GM21390 (cell line): ENCODE data around the gene TJP3.
"Not testable (repeated sequence)": the region's sequence is repeated elsewhere in the genome, so short reads cannot be mapped to it uniquely, and the experiment has no call there.

Experiments used
- ATAC-seq: cut with Tn5 transposase; IDR thresholded peaks from one replicate; pipeline ENCODE4 v1.9.1; 2021; ENCODE audit not compliant: unreplicated experiment

The TJP3 gene

GRCh38 chr19:3738477-3739220, 30.5 kb downstream of the TJP3 start:
- no peak for ATAC-seq

- ATAC-seq = no peak
These were observed 32.2 kb downstream of the TJP3 start for GRCh38 chr19:3740431-3740830.

GRCh38 chr19:3743486-3743885, 35.3 kb downstream of the TJP3 start:
- no peak for ATAC-seq

- no peak for ATAC-seq
These were observed 37.3 kb downstream of the TJP3 start for GRCh38 chr19:3745363-3746045.

GRCh38 chr19:3746371-3747056, 38.3 kb downstream of the TJP3 start:
- no peak for ATAC-seq

GRCh38 chr19:3748965-3749364, 40.8 kb downstream of the TJP3 start:
- no peak for ATAC-seq

- ATAC-seq = no peak
These were observed 42.0 kb downstream of the TJP3 start for GRCh38 chr19:3750211-3750610.

- no peak for ATAC-seq
These were observed 43.1 kb downstream of the TJP3 start for GRCh38 chr19:3751236-3751635.

GRCh38 chr19:3752492-3752891, 44.3 kb downstream of the TJP3 start:
- ATAC-seq = no peak

- ATAC-seq = no peak
These were observed 45.6 kb downstream of the TJP3 start for GRCh38 chr19:3753631-3754410.

- not testable (repeated sequence) for ATAC-seq
These were observed 49.5 kb downstream of the TJP3 start for GRCh38 chr19:3757705-3758104.

- not testable (repeated sequence) for ATAC-seq
These were observed 50.1 kb downstream of the TJP3 start for GRCh38 chr19:3758297-3758696.

- ATAC-seq = no peak
These were observed 51.5 kb downstream of the TJP3 start for GRCh38 chr19:3759482-3760254.

GRCh38 chr19:3760871-3761361, 52.7 kb downstream of the TJP3 start:
- no peak for ATAC-seq

GRCh38 chr19:3761382-3762129, 53.4 kb downstream of the TJP3 start, which contains the start of gene APBA3:
TSS of gene APBA3 (minus strand) at chr19:3761692. CDS start at chr19:3760264, 1,428 bp downstream.
- no peak for ATAC-seq

- ATAC-seq = no peak
These were observed 53.9 kb downstream of the TJP3 start for GRCh38 chr19:3762130-3762473.

- peak; percentile 62 for ATAC-seq
These were observed 54.6 kb downstream of the TJP3 start, which contains the start of gene MRPL54 for GRCh38 chr19:3762501-3763459. TSS of gene MRPL54 (plus strand) at chr19:3762682. CDS start at chr19:3762701, 19 bp downstream.

GRCh38 chr19:3765121-3765520, 56.9 kb downstream of the TJP3 start:
- ATAC-seq = no peak
